Neural cell (in vitro differentiated cells): ENCODE results near the gene GSN. TPM values are rescaled to one million over a fixed set of nuclear protein-coding genes. Genes with fewer than 3 reads are reported as not detected.

Experiments
- H2AFZ ChIP-seq: fragments of 200-600, 300-800 bp; sonication (generic), shearing (Covaris generic); 2 replicates; pipeline ENCODE4 v1.6.0; 2014; ENCODE audit warnings: low read depth, mild to moderate bottlenecking, antibody characterized with exemption, low read length, moderate library complexity
- H3F3A ChIP-seq: fragments of 200-600 bp; shearing (Covaris generic); 2 replicates; pipeline ENCODE4 v1.6.1; 2016; ENCODE audit warnings: mild to moderate bottlenecking, moderate library complexity, mixed read lengths, antibody characterized with exemption, low read length; ENCODE audit not compliant: insufficient read depth, poor library complexity, severe bottlenecking
- H3K27ac ChIP-seq: fragments of 200-600, 300-800 bp; sonication (generic), shearing (Covaris generic); 2 replicates; pipeline ENCODE4 v1.5.1; 2014; ENCODE audit warnings: mild to moderate bottlenecking, low read length, moderate library complexity
- H3K27me3 ChIP-seq: fragments of 300-800, 200-600 bp; sonication (generic), shearing (Covaris generic); 2 replicates; pipeline ENCODE4 v1.6.0; 2014; ENCODE audit warnings: mild to moderate bottlenecking, low read depth, low read length, moderate library complexity; ENCODE audit not compliant: insufficient read depth
- H3K36me3 ChIP-seq: fragments of 300-800, 200-600 bp; sonication (generic), shearing (Covaris generic); 2 replicates; pipeline ENCODE4 v1.5.1; 2014; ENCODE audit warnings: mild to moderate bottlenecking, antibody characterized with exemption, low read length, moderate library complexity; ENCODE audit not compliant: insufficient read depth
- H3K4me2 ChIP-seq: fragments of 300-800, 200-600 bp; sonication (generic), shearing (Covaris generic); 2 replicates; pipeline ENCODE4 v1.6.0; 2014; ENCODE audit warnings: mild to moderate bottlenecking, low read length
- H3K4me3 ChIP-seq: fragments of 300-800, 200-600 bp; sonication (generic), shearing (Covaris generic); 2 replicates; pipeline ENCODE4 v1.5.1; 2014; ENCODE audit warnings: mild to moderate bottlenecking, low read length, moderate library complexity
- H3K79me2 ChIP-seq: fragments of 200-600 bp; shearing (Covaris generic); replicated peaks from 2 replicates; pipeline ENCODE4 v1.6.0; 2014; ENCODE audit warnings: mild to moderate bottlenecking, low read length, moderate library complexity; ENCODE audit not compliant: insufficient read depth
- H3K9ac ChIP-seq: fragments of 300-800, 200-600 bp; sonication (generic), shearing (Covaris generic); 2 replicates; pipeline ENCODE4 v1.6.1; 2016; ENCODE audit warnings: mild to moderate bottlenecking, low read length, mixed read lengths
- H3K9me2 ChIP-seq: fragments of 200-600 bp; shearing (Covaris generic); 2 replicates; pipeline ENCODE4 v1.6.1; 2016; ENCODE audit warnings: mild to moderate bottlenecking, low read length, mixed read lengths; ENCODE audit not compliant: insufficient read depth
- H3K9me3 ChIP-seq: fragments of 200-600, 300-800 bp; sonication (generic), shearing (Covaris generic); 2 replicates; pipeline ENCODE4 v1.6.1; 2016; ENCODE audit warnings: mild to moderate bottlenecking, mixed run types, low read length, moderate library complexity, mixed read lengths
- H4K20me1 ChIP-seq: fragments of 200-600 bp; shearing (Covaris generic); 2 replicates; pipeline ENCODE4 v1.6.1; 2016; ENCODE audit warnings: mild to moderate bottlenecking, mixed run types; ENCODE audit not compliant: insufficient read depth
- EP300 ChIP-seq: fragments of 450-650 bp; conservative IDR thresholded peaks from 2 replicates; pipeline ENCODE4 v1.6.1; 2014; ENCODE audit warnings: antibody characterized with exemption, mild to moderate bottlenecking, moderate library complexity; ENCODE audit not compliant: poor library complexity, severe bottlenecking
- EZH2 ChIP-seq: fragments of 200-600, 300-800 bp; shearing (Covaris generic), sonication (generic); IDR thresholded peaks from 2 replicates; pipeline ENCODE4 v1.6.1; 2014; ENCODE audit warnings: antibody characterized with exemption, low read length, borderline replicate concordance, mild to moderate bottlenecking; ENCODE audit not compliant: insufficient read depth, poor library complexity, severe bottlenecking
- MXI1 ChIP-seq: fragments of 450-650 bp; conservative IDR thresholded peaks from 2 replicates; pipeline ENCODE4 v1.6.1; 2014; ENCODE audit warnings: antibody characterized with exemption, mild to moderate bottlenecking; ENCODE audit not compliant: poor library complexity, severe bottlenecking
- POLR2AphosphoS5 ChIP-seq: IDR thresholded peaks from 2 replicates; pipeline ENCODE4 v1.6.1; 2012
- RAD21 ChIP-seq: fragments of 450-650 bp; conservative IDR thresholded peaks from 2 replicates; pipeline ENCODE4 v1.6.1; 2014; ENCODE audit warnings: antibody characterized with exemption, mild to moderate bottlenecking, moderate library complexity
- SMC3 ChIP-seq: fragments of 450-650 bp; conservative IDR thresholded peaks from 2 replicates; pipeline ENCODE4 v1.6.1; 2014; ENCODE audit warnings: antibody characterized with exemption, mild to moderate bottlenecking, moderate library complexity; ENCODE audit not compliant: poor library complexity
- TAF1 ChIP-seq: IDR thresholded peaks from 2 replicates; pipeline ENCODE4 v1.6.1; 2012; ENCODE audit warnings: low read depth
- polyA plus RNA-seq: library from polyadenylated mRNA; depleted of rRNA; stranded (reverse); fragments of >200 nt; gene quantifications from 2 replicates; pipeline ENCODE4 v1.2.3, GENCODE V29; 2014
- TF ChIP-seq, protein P1 (sequence below): IDR thresholded peaks from 2 replicates; pipeline ENCODE4 v1.6.1; 2012; ENCODE audit warnings: borderline replicate concordance
- TF ChIP-seq, protein P2 (sequence below): fragments of 450-650 bp; IDR thresholded peaks from 2 replicates; pipeline ENCODE4 v1.5.1; 2014; ENCODE audit warnings: antibody characterized with exemption, mild to moderate bottlenecking, moderate library complexity; ENCODE audit not compliant: poor library complexity, severe bottlenecking

Gene GSN
- polyA plus RNA-seq, 1 donor from 2014 or later, result 2.4 TPM

DNA sequence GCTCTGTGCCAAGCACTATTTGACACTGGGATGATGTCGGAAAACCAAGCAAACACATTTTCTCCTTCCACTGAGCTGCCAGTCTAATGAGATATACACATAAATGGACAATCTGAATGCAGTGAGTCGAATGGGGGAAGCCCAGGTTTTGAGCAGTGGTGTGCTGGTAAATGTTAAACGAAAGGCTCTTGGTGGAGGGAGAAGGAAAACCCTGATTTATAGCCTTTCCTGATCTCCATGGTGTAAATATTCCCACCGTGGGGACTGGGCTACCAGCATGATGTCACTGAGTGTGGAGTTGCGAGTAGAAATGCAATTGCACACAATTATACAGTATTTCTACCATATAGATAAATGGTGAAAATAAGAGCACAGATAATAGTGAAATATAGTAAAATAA lies 5.0 kb upstream of the GSN start:
- H3K27me3 ChIP-seq, result peaks cover 7% of the 10 kb centered on the region
- no peak overlapping the region for H3K4me2 ChIP-seq
- no peaks in the 10 kb centered on the region for H4K20me1 ChIP-seq
- H3K9ac ChIP-seq, result no peak overlapping the region
- no peaks in the 10 kb centered on the region for H3F3A ChIP-seq
- TF ChIP-seq TAF1 (no peak), EZH2 (no peak), RAD21 (no peak), SMC3 (no peak), EP300 (no peak), POLR2AphosphoS5 (no peak)
- TF ChIP-seq, protein P1, sequence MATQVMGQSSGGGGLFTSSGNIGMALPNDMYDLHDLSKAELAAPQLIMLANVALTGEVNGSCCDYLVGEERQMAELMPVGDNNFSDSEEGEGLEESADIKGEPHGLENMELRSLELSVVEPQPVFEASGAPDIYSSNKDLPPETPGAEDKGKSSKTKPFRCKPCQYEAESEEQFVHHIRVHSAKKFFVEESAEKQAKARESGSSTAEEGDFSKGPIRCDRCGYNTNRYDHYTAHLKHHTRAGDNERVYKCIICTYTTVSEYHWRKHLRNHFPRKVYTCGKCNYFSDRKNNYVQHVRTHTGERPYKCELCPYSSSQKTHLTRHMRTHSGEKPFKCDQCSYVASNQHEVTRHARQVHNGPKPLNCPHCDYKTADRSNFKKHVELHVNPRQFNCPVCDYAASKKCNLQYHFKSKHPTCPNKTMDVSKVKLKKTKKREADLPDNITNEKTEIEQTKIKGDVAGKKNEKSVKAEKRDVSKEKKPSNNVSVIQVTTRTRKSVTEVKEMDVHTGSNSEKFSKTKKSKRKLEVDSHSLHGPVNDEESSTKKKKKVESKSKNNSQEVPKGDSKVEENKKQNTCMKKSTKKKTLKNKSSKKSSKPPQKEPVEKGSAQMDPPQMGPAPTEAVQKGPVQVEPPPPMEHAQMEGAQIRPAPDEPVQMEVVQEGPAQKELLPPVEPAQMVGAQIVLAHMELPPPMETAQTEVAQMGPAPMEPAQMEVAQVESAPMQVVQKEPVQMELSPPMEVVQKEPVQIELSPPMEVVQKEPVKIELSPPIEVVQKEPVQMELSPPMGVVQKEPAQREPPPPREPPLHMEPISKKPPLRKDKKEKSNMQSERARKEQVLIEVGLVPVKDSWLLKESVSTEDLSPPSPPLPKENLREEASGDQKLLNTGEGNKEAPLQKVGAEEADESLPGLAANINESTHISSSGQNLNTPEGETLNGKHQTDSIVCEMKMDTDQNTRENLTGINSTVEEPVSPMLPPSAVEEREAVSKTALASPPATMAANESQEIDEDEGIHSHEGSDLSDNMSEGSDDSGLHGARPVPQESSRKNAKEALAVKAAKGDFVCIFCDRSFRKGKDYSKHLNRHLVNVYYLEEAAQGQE, result no peak
- TF ChIP-seq, protein P2, sequence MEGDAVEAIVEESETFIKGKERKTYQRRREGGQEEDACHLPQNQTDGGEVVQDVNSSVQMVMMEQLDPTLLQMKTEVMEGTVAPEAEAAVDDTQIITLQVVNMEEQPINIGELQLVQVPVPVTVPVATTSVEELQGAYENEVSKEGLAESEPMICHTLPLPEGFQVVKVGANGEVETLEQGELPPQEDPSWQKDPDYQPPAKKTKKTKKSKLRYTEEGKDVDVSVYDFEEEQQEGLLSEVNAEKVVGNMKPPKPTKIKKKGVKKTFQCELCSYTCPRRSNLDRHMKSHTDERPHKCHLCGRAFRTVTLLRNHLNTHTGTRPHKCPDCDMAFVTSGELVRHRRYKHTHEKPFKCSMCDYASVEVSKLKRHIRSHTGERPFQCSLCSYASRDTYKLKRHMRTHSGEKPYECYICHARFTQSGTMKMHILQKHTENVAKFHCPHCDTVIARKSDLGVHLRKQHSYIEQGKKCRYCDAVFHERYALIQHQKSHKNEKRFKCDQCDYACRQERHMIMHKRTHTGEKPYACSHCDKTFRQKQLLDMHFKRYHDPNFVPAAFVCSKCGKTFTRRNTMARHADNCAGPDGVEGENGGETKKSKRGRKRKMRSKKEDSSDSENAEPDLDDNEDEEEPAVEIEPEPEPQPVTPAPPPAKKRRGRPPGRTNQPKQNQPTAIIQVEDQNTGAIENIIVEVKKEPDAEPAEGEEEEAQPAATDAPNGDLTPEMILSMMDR, result no peak
- no peak overlapping the region for H3K4me3 ChIP-seq
- no peaks in the 10 kb centered on the region for H3K9me2 ChIP-seq
- no peak overlapping the region for H3K27ac ChIP-seq
- no peaks in the 10 kb centered on the region for H3K36me3 ChIP-seq
- no peaks in the 10 kb centered on the region for H3K79me2 ChIP-seq
- H2AFZ ChIP-seq, result no peak overlapping the region
- no peaks in the 10 kb centered on the region for H3K9me3 ChIP-seq

DNA sequence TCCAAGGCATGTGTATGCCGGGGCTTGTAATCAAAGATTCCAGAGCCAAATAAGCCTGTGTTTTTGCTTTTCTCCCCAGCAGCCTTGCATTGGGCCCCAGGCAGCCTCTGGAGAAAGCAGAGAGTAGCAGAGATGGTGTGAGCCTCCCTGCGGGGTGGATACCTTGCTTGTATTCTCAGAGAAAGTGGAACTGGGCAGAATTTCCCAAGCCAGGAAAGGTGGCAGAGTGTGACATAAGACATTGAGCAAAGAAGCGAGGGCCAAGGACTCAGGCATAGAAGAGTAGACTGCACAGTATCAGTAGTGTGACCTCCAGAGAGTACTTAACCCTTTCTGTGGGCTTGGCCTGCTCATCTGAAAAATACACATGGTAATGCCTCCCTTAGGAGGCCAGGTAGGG lies 1.6 kb upstream of the GSN start:
- no peak for TF ChIP-seq EP300
- no peak for TF ChIP-seq POLR2AphosphoS5
- no peak for TF ChIP-seq RAD21
- TF ChIP-seq, protein P1, result no peak
- TF ChIP-seq SMC3, result no peak
- TF ChIP-seq EZH2, result no peak
- TF ChIP-seq TAF1, result no peak
- TF ChIP-seq MXI1, result no peak
- TF ChIP-seq, protein P2, result no peak
- Histone ChIP-seq H3K27me3 (peaks cover 20% of the 10 kb centered on the region), H4K20me1 (no peaks in the 10 kb centered on the region), H3F3A (no peaks in the 10 kb centered on the region), H3K4me2 (no peak overlapping the region), H3K79me2 (no peaks in the 10 kb centered on the region), H3K4me3 (no peak overlapping the region), H2AFZ (no peak overlapping the region), H3K9ac (no peak overlapping the region), H3K36me3 (no peaks in the 10 kb centered on the region), H3K9me2 (no peaks in the 10 kb centered on the region), H3K27ac (no peak overlapping the region), H3K9me3 (no peaks in the 10 kb centered on the region)
